Panc1 (cell line): ENCODE results near the gene SLC39A12.

Source experiments
- POLR2AphosphoS5 ChIP-seq: IDR thresholded peaks from 2 replicates; pipeline ENCODE4 v1.6.1; 2012; ENCODE audit warnings: mild to moderate bottlenecking, low read depth, low read length, moderate library complexity
- TF ChIP-seq, protein P1 (sequence below): fragments of 450-650 bp; IDR thresholded peaks from 2 replicates; pipeline ENCODE4 v1.5.1; 2017; ENCODE audit warnings: mild to moderate bottlenecking
- TF ChIP-seq, protein P2 (sequence below), 2 experiments: IDR thresholded peaks; 2 replicates each; pipeline ENCODE4 v1.6.1; 2011 to 2012; ENCODE audit warnings: low read depth in 2 of 2, control low read depth in 1 of 2, low read length in 1 of 2, mild to moderate bottlenecking in 1 of 2, moderate library complexity in 1 of 2; ENCODE audit not compliant: insufficient read depth in 1 of 2

DNA sequence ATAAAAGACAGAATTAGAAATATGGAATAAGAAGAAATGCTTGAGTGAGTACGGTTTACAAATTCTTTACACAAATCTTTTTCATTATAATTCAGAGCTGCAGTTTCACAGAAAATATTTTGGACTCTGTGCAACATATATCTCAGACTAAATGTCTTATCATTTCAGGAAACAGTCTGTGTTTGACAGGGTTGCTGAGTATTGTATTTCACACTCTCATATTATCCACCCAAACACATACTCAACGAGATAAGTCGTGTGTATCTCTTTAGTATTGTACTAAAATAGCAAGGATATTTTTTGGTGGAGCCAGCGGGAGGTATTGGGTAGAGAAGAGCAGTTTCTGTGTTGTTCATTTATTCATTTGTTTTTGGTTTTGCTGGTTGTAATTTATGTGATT, 39.0 kb upstream of the SLC39A12 start:
- TF ChIP-seq POLR2AphosphoS5 = no peak
- TF ChIP-seq, protein P1, sequence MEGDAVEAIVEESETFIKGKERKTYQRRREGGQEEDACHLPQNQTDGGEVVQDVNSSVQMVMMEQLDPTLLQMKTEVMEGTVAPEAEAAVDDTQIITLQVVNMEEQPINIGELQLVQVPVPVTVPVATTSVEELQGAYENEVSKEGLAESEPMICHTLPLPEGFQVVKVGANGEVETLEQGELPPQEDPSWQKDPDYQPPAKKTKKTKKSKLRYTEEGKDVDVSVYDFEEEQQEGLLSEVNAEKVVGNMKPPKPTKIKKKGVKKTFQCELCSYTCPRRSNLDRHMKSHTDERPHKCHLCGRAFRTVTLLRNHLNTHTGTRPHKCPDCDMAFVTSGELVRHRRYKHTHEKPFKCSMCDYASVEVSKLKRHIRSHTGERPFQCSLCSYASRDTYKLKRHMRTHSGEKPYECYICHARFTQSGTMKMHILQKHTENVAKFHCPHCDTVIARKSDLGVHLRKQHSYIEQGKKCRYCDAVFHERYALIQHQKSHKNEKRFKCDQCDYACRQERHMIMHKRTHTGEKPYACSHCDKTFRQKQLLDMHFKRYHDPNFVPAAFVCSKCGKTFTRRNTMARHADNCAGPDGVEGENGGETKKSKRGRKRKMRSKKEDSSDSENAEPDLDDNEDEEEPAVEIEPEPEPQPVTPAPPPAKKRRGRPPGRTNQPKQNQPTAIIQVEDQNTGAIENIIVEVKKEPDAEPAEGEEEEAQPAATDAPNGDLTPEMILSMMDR = no peak
- TF ChIP-seq, protein P2, sequence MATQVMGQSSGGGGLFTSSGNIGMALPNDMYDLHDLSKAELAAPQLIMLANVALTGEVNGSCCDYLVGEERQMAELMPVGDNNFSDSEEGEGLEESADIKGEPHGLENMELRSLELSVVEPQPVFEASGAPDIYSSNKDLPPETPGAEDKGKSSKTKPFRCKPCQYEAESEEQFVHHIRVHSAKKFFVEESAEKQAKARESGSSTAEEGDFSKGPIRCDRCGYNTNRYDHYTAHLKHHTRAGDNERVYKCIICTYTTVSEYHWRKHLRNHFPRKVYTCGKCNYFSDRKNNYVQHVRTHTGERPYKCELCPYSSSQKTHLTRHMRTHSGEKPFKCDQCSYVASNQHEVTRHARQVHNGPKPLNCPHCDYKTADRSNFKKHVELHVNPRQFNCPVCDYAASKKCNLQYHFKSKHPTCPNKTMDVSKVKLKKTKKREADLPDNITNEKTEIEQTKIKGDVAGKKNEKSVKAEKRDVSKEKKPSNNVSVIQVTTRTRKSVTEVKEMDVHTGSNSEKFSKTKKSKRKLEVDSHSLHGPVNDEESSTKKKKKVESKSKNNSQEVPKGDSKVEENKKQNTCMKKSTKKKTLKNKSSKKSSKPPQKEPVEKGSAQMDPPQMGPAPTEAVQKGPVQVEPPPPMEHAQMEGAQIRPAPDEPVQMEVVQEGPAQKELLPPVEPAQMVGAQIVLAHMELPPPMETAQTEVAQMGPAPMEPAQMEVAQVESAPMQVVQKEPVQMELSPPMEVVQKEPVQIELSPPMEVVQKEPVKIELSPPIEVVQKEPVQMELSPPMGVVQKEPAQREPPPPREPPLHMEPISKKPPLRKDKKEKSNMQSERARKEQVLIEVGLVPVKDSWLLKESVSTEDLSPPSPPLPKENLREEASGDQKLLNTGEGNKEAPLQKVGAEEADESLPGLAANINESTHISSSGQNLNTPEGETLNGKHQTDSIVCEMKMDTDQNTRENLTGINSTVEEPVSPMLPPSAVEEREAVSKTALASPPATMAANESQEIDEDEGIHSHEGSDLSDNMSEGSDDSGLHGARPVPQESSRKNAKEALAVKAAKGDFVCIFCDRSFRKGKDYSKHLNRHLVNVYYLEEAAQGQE (IDR thresholded peaks at IDR 0.05; ENCODE audit: insufficient read depth in 1 of 2, low read depth in 2 of 2, low read length in 1 of 2) = no peak
